ENCODE results near the gene AIFM2.
"Not testable (repeated sequence)": the region's sequence is repeated elsewhere in the genome, so short reads cannot be mapped to it uniquely, and the experiment has no call there.

Gene AIFM2

GRCh38 chr10:70121281-70121949 is 11.2 kb downstream of the AIFM2 start:
- no peak for DNase-seq

DNA sequence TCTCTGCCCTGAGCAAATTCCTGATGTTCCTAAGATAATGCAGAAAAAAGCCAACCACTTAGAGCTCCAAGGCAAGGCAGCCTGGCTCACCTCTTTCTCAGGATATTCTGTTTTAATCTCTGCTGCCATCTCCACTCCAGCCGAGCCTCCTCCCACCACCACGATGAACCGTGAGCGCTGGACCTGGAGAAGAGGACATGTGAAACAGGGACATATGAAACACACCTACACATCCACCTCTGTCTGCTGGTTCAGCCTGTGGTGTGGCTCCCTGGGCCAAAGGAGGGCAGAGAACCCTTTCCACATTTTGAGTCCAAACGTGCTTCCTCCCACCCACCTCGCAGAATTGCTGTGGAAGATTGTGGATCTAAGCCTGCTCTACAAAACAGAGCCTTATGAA is 12.2 kb downstream of the AIFM2 start:
- DNase-seq = no peak

DNA sequence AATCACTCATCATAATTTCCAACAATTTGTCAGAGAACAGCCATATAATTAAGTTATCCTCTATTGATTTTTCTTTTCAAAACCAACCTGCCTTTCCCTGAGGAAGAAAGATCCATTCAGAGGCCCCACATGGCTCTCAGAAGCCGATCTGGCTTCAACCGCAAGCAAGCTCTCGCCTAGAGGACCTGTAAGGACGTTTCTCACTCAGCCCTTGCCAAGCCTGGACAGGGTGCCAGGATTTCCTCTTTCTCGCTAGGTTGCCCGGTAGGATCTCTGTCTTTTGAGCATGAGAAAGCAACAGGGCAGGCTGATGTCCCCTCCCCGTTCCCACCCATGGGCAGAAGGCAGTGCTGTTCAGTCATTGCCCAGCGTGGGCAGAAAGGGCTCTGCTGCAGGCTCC is 13.0 kb downstream of the AIFM2 start:
- DNase-seq = no peak

DNA sequence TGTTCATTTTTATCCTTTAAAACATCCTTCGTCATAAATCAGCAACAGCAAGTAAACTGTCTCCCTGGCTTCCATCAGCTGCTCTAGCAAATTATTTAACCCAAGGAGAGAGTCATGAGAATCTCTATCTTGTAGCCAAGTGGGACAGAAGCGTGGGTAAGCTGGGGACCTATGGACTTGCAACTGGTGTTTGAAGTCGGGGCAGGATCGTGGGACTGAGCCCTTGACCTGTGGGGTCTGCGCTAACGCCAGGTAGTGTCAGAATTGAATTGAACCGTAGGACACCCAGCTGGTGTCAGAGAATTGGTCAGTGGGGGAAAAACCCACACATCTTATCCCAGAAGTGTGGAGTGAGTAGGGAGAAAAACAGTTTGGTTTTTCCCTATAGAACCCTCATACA is 13.4 kb downstream of the AIFM2 start:
- no peak for DNase-seq

DNA sequence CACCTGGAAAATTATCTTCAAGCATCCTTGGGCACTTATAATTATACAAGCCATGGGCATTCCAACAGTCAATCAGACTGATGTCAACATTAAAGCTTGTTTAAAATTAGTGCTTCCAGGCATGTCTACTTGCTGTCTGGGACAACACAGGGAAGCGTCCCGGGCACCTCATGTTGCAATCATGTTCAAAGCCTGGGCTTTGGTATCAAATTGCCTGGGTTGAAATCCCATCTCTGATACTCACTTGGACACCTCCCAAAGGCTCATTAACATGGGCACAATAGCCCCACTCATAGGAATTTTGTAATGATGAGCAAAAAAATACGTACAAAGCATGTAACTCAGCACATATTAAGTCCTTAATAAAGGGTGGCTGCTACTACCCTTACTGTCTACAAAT is 14.4 kb downstream of the AIFM2 start:
- no peak for DNase-seq

DNA sequence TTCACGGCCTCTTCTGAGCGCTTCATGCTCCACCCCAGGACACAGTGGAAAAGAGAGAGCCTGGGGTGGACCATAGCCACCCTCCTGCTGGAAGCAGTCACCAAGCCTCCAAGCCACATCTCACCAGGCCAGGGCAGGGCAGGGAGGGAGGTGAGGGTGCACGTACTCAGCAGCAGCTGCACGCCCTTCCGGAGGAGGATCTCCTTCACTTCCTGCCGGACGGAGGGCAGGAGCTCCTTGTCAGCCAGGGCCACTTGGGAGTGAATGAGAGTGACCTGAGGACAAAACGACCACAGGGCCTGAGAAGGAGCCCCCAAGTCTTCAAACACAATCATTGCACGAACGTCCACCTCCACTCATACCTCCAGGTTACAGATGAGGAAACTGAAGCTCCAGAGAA is 15.0 kb downstream of the AIFM2 start:
- DNase-seq = no peak

DNA sequence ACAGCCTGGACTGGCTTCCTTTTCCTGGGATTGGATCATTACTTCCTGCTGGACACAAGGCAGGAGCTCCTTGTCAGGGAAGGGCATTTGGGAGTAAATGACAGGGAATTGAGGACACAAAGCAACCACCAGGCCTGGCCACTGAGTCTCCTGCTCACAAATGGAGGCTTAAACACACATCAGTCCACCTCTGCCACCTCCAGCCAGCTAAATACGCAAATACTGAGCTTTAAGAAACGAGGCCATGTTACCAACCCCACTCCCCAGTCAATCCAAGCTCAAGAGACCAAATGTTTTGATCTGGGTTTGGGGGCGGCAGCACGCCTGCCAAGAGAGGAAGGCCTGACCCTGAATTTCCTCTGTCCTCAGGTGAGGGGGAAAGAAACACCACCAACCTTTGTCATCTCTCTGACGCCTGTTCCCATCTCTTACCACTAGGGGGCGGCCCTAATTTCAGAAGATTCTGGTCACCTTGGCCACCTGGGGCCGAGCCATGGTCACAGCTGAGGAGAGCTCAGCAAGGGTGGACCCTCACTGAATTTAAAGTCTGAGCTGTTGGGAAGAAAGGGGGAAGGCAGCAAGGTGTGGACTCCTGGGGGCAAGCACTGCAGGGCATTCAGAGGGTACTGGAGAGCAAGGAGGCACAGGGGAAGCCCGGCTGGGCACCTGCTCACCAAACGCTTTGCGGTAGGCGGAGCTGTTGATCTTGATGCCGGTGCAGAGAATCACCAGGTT is 16.5 kb downstream of the AIFM2 start:
- DNase-seq = peak; percentile 40

- no peak for DNase-seq
Measured at GRCh38 chr10:70114902-70115301, 17.7 kb downstream of the AIFM2 start.

GRCh38 chr10:70112071-70112470 is 20.6 kb downstream of the AIFM2 start:
- no peak for DNase-seq

GRCh38 chr10:70111496-70111895 is 21.1 kb downstream of the AIFM2 start:
- DNase-seq = no peak

- DNase-seq = no peak
Measured at GRCh38 chr10:70109064-70109729, 23.4 kb downstream of the AIFM2 start.

- no peak for DNase-seq
Measured at GRCh38 chr10:70106958-70107791, 25.4 kb downstream of the AIFM2 start.

DNA sequence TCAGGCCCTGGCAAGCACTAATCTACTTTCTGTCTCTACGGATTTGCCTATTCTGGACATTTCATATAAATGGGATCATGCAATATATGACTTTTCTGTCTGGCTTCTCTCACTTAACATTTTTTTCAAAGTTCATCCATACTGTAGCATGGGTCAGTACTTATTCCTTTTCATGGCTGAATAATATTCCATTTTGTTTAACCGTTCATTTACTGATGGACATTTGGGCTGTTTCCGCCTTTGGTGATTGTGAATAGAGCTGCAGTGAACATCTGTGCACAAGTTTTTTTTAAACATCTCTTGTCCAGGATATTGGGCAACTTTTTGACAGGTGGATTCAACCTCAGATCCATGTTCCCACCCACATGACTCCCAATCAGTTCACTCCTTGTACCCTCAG is 31.0 kb downstream of the AIFM2 start:
- no peak for DNase-seq

DNA sequence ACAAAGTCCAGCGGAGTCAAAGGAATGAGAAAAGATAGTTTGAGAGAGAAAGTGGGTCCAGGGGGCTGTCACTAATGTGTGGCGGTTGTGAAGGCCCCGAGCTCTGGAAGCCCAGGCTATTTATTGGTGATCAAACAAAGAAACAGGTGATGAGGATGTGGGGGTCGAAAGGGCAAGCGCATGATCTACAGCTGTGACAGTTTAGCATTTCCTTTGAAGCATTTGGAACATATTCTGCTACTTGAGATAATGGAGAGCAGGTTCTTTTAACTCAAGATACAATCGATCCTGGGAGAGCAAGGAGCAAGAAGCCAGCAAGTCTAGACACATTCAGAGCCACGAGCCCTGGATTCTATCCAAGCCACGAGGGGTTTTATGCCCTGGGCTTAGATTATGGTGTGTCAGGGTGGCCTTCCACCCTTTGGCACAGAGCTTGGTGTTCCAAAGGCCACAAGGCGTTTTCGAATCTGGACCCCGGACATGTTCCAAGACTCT is 31.5 kb downstream of the AIFM2 start:
- not testable (repeated sequence) for DNase-seq

- DNase-seq = no peak
Measured at GRCh38 chr10:70098271-70098670, 34.4 kb downstream of the AIFM2 start.

DNA sequence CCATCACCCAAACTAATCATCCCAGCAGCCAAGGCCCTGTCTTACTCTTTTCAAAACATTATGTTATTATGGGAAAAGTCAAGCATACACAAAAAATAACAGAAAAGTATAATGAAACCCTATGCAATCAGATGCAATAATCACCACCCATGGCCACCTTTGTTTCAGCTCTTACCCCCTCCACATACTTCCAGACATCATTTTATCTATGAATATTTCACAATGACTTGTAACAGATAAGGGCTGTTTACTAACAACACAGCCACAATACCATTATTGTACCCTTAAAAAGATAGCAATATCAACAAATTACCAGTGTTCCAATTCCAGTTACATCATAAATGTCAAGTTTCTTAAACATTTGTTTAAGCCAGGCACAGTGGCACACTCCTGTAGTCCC is 35.2 kb downstream of the AIFM2 start:
- no peak for DNase-seq

DNA sequence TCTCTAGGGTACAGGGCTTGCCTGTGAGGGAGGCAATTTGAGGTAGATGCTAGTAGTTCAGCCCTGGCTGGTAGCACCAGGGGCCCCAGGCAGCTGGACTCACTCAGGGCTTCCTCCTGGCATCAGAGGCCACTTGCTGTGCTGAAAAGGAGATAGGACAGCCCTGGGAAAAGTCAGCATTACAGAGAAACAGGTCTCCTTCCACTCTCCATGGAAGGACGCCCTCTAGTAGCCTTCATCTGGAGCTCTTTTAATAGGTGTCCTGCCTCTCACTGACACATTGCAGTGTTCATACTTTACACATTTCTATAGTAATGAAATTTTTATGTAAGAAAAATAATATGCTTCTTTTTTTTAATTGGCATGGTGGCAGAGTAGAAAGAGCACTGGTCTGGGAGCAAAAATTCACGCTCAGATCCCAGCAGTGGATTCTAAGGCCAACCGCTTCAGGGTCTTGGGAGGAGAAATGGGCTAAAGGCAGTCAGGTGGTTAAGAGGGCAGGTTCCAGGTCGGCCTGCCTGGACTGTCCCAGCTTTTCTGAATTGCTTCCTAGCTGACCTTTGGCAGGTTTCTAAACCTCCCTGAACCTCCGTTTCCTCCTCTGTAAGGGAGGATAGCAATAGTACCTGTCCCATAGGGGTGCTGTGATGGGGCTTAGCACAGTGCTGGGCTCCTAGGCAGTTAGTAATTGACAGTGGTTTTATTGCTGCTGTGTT is 35.8 kb downstream of the AIFM2 start:
- DNase-seq = no peak

- DNase-seq = no peak
Measured at GRCh38 chr10:70096016-70096704, 36.5 kb downstream of the AIFM2 start.

GRCh38 chr10:70094250-70094649 is 38.4 kb downstream of the AIFM2 start:
- no peak for DNase-seq

GRCh38 chr10:70093335-70093944 is 39.2 kb downstream of the AIFM2 start:
- no peak for DNase-seq

DNA sequence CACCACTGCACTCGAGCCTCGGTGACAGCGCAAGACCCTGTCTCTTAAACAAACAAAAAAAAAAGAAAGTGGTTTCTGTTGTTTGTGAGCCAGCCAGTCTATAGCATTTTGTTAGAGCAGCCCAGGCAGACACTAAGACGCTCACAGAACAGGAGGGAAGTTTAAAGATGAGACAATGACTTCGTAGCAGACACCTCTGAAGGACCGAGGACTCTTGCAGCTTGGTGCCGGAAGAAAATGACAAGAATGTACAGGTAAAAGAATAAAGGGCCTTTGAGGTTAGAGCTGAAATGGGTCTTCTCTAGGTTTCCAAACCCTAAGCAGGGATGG is 40.3 kb downstream of the AIFM2 start:
- no peak for DNase-seq
